ENCODE measurements around the gene ID3.
A peak's percentile ranks its signal among the peaks of the same experiment; 100 is the strongest.

The ID3 gene

GRCh38 chr1:23554127-23554480, 5.2 kb downstream of the ID3 start:
- no CpG with 5 or more reads among the region's 12 CpGs for WGBS (ENCODE audit: extremely low coverage, insufficient coverage, low lambda C conversion rate)
- no peaks in the 10 kb centered on the region for H3K79me1 ChIP-seq (ENCODE audit: low read length)
- peak overlapping the region; percentile 34 for H3K4me2 ChIP-seq (ENCODE audit: low read length)
- H3K23ac ChIP-seq (ENCODE audit: low read length) = peak overlapping the region; percentile 48
- H3K56ac ChIP-seq (ENCODE audit: low read length) = peak overlapping the region; percentile 84
- no peak overlapping the region for H4K5ac ChIP-seq (ENCODE audit: low read length)
- no peak overlapping the region for H2BK15ac ChIP-seq (replicated peaks; ENCODE audit: low read depth)
- no peaks in the 10 kb centered on the region for H3K27me3 ChIP-seq (ENCODE audit: insufficient read depth, low read length, poor library complexity)
- H4K8ac ChIP-seq (ENCODE audit: low read depth, low read length) = no peak overlapping the region
- H3K36me3 ChIP-seq (ENCODE audit: control insufficient read depth, insufficient read depth, low read length) = peaks cover 3% of the 10 kb centered on the region
- peak overlapping the region; percentile 70 for H2AK5ac ChIP-seq (ENCODE audit: low read length)
- peak overlapping the region; percentile 92 for H2BK5ac ChIP-seq (ENCODE audit: low read length)
- H3K27ac ChIP-seq (ENCODE audit: low read depth, low read length) = peak overlapping the region; percentile 93
- peaks cover 18% of the 10 kb centered on the region for H3K79me2 ChIP-seq (ENCODE audit: control insufficient read depth, insufficient read depth, low read length)
- peak overlapping the region; percentile 97 for H2BK120ac ChIP-seq (ENCODE audit: low read depth, low read length)
- H3K4me3 ChIP-seq (ENCODE audit: low read length) = no peak overlapping the region
- H3K4ac ChIP-seq (ENCODE audit: low read depth, low read length) = peak overlapping the region; percentile 99
- peak overlapping the region; percentile 54 for H3K18ac ChIP-seq (ENCODE audit: low read length)
- peak overlapping the region; percentile 78 for H3K9ac ChIP-seq (ENCODE audit: low read length)
- peaks cover 10% of the 10 kb centered on the region for H3K4me1 ChIP-seq (ENCODE audit: control insufficient read depth, low read depth, low read length)
- DNase-seq = no peak

- H3K79me2 ChIP-seq (ENCODE audit: control insufficient read depth, insufficient read depth, low read length) = peaks cover 12% of the 10 kb centered on the region
Measured at GRCh38 chr1:23553231-23554126, 5.8 kb downstream of the ID3 start.

DNA sequence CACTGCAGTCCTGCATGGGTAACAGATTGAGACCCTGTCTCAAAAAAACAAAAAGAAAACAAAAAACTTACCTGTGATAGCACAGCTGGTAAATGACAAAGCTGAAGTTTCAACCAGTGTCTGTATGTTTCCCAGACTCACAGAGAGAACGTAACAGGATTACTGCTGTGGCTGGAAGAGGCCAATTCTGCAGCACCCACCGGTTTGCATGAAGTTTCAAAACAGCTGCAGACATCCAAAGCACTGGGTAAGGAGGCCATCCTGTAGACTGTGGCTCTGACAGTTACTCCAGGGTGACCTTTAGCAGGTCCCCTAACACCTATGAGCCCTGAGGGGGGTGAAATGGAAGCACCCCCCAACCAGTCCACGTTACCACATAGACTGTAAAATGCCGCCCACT, 7.5 kb downstream of the ID3 start:
- Histone ChIP-seq H3K23ac (ENCODE audit: low read length) (no peak overlapping the region), H4K5ac (ENCODE audit: low read length) (no peak overlapping the region), H3K56ac (ENCODE audit: low read length) (peak overlapping the region; percentile 40), H2BK15ac (replicated peaks; ENCODE audit: low read depth) (no peak overlapping the region), H3K4ac (ENCODE audit: low read depth, low read length) (no peak overlapping the region), H2BK5ac (ENCODE audit: low read length) (no peak overlapping the region), H4K8ac (ENCODE audit: low read depth, low read length) (no peak overlapping the region), H2BK120ac (ENCODE audit: low read depth, low read length) (no peak overlapping the region), H3K9ac (ENCODE audit: low read length) (no peak overlapping the region), H3K27me3 (ENCODE audit: insufficient read depth, low read length, poor library complexity) (no peaks in the 10 kb centered on the region), H3K27ac (ENCODE audit: low read depth, low read length) (no peak overlapping the region), H3K4me2 (ENCODE audit: low read length) (no peak overlapping the region), H3K79me2 (ENCODE audit: control insufficient read depth, insufficient read depth, low read length) (no peaks in the 10 kb centered on the region), H3K4me1 (ENCODE audit: control insufficient read depth, low read depth, low read length) (peaks cover 10% of the 10 kb centered on the region), H3K4me3 (ENCODE audit: low read length) (no peak overlapping the region), H3K79me1 (ENCODE audit: low read length) (no peaks in the 10 kb centered on the region), H3K18ac (ENCODE audit: low read length) (peak overlapping the region; percentile 28), H3K36me3 (ENCODE audit: control insufficient read depth, insufficient read depth, low read length) (no peaks in the 10 kb centered on the region), H2AK5ac (ENCODE audit: low read length) (no peak overlapping the region)
- DNase-seq = no peak
- no CpG with 5 or more reads among the region's 4 CpGs for WGBS (ENCODE audit: extremely low coverage, insufficient coverage, low lambda C conversion rate)

More at GRCh38 chr1:23553231-23554126, 5.8 kb downstream of the ID3 start:
- Histone ChIP-seq H3K36me3 (ENCODE audit: control insufficient read depth, insufficient read depth, low read length) (peaks cover under 1% of the 10 kb centered on the region), H2BK120ac (ENCODE audit: low read depth, low read length) (peak overlapping the region; percentile 97), H2BK15ac (replicated peaks; ENCODE audit: low read depth) (no peak overlapping the region), H2AK5ac (ENCODE audit: low read length) (peak overlapping the region; percentile 52), H4K8ac (ENCODE audit: low read depth, low read length) (no peak overlapping the region), H2BK5ac (ENCODE audit: low read length) (peak overlapping the region; percentile 92), H3K4me1 (ENCODE audit: control insufficient read depth, low read depth, low read length) (peaks cover 10% of the 10 kb centered on the region), H3K4ac (ENCODE audit: low read depth, low read length) (peak overlapping the region; percentile 99), H3K56ac (ENCODE audit: low read length) (peak overlapping the region; percentile 84), H4K5ac (ENCODE audit: low read length) (no peak overlapping the region), H3K9ac (ENCODE audit: low read length) (peak overlapping the region; percentile 78), H3K18ac (ENCODE audit: low read length) (peak overlapping the region; percentile 54), H3K27ac (ENCODE audit: low read depth, low read length) (peak overlapping the region; percentile 93), H3K4me3 (ENCODE audit: low read length) (no peak overlapping the region), H3K27me3 (ENCODE audit: insufficient read depth, low read length, poor library complexity) (no peaks in the 10 kb centered on the region), H3K79me1 (ENCODE audit: low read length) (no peaks in the 10 kb centered on the region), H3K4me2 (ENCODE audit: low read length) (peak overlapping the region; percentile 34), H3K23ac (ENCODE audit: low read length) (no peak overlapping the region)
- WGBS (ENCODE audit: extremely low coverage, insufficient coverage, low lambda C conversion rate) = no CpG with 5 or more reads among the region's 21 CpGs
- no peak for DNase-seq

DNA sequence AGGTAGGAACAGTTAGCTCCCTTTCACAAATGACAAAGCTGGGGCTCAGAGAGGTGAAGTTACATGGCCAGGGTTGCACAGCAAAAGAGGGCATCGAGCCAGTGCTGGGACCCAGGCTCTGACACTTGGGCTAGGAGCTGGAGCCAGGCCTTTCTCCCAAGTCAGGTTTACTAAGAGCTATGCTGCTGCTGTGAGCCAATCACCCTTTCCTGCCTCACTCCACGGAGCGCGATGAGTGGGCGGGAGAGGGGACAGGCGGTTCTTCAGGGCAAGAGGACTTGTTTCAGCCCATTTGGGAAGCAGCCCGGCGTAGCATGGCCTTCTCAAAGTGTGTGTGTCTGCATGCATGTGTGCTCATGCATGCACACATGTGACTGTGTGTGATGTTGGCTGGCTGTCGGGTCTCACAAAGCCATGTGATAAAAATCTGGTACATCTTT, 10.6 kb downstream of the ID3 start:
- Histone ChIP-seq H3K23ac (ENCODE audit: low read length) (no peak overlapping the region), H3K4ac (ENCODE audit: low read depth, low read length) (no peak overlapping the region), H3K4me3 (ENCODE audit: low read length) (no peak overlapping the region), H2BK15ac (replicated peaks; ENCODE audit: low read depth) (no peak overlapping the region), H3K79me1 (ENCODE audit: low read length) (no peaks in the 10 kb centered on the region), H2BK5ac (ENCODE audit: low read length) (no peak overlapping the region), H2AK5ac (ENCODE audit: low read length) (no peak overlapping the region), H4K8ac (ENCODE audit: low read depth, low read length) (no peak overlapping the region), H3K4me2 (ENCODE audit: low read length) (no peak overlapping the region), H3K27ac (ENCODE audit: low read depth, low read length) (no peak overlapping the region), H3K18ac (ENCODE audit: low read length) (no peak overlapping the region), H3K79me2 (ENCODE audit: control insufficient read depth, insufficient read depth, low read length) (no peaks in the 10 kb centered on the region), H3K4me1 (ENCODE audit: control insufficient read depth, low read depth, low read length) (peaks cover 2% of the 10 kb centered on the region), H3K56ac (ENCODE audit: low read length) (no peak overlapping the region), H3K36me3 (ENCODE audit: control insufficient read depth, insufficient read depth, low read length) (no peaks in the 10 kb centered on the region), H3K9ac (ENCODE audit: low read length) (no peak overlapping the region), H2BK120ac (ENCODE audit: low read depth, low read length) (no peak overlapping the region), H3K27me3 (ENCODE audit: insufficient read depth, low read length, poor library complexity) (no peaks in the 10 kb centered on the region), H4K5ac (ENCODE audit: low read length) (no peak overlapping the region)
- no CpG with 5 or more reads among the region's 9 CpGs for WGBS (ENCODE audit: extremely low coverage, insufficient coverage, low lambda C conversion rate)
- no peak for DNase-seq

DNA sequence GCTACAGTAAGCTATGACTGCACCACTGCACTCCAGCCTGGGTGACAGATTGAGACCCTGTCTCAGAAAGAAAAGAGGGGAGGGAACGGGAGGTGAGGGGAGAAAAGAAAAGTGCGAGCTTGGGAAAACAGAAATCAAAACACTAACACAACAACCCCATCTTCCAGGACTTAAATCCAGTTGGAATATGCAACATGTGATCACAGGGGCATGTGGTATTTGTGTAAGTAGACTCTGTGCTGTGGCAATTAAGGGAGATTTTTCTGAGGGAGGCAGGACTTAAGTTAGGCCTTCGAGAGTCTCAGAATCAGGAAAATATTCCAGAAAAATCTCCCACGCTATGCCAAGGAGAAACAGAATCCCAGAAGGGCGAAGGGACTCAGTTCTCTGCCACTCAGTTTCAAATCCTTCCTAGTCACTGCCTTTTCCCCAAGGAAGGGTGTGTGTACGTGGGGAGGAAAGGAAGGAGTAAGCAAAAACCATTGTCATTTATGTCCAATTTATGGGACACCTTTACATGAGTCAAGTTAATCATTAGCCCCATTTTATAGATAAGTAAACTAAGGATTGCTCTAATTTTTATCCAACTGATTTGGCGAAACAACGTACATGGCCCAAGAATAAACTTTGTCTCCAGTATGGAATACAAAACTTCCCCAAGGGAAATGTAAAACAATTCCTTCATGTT, 12.3 kb downstream of the ID3 start:
- peak overlapping the region; percentile 14 for H2BK15ac ChIP-seq (replicated peaks; ENCODE audit: low read depth)
- no peaks in the 10 kb centered on the region for H3K79me1 ChIP-seq (ENCODE audit: low read length)
- WGBS (ENCODE audit: extremely low coverage, insufficient coverage, low lambda C conversion rate) = no CpG with 5 or more reads among the region's 8 CpGs
- no peak overlapping the region for H2BK120ac ChIP-seq (ENCODE audit: low read depth, low read length)
- H4K8ac ChIP-seq (ENCODE audit: low read depth, low read length) = no peak overlapping the region
- no peaks in the 10 kb centered on the region for H3K79me2 ChIP-seq (ENCODE audit: control insufficient read depth, insufficient read depth, low read length)
- no peak overlapping the region for H3K4me2 ChIP-seq (ENCODE audit: low read length)
- H3K18ac ChIP-seq (ENCODE audit: low read length) = no peak overlapping the region
- H4K5ac ChIP-seq (ENCODE audit: low read length) = no peak overlapping the region
- H3K4ac ChIP-seq (ENCODE audit: low read depth, low read length) = no peak overlapping the region
- no peaks in the 10 kb centered on the region for H3K36me3 ChIP-seq (ENCODE audit: control insufficient read depth, insufficient read depth, low read length)
- peak overlapping the region; percentile 25 for H2AK5ac ChIP-seq (ENCODE audit: low read length)
- H3K27me3 ChIP-seq (ENCODE audit: insufficient read depth, low read length, poor library complexity) = no peaks in the 10 kb centered on the region
- no peak overlapping the region for H3K9ac ChIP-seq (ENCODE audit: low read length)
- H3K56ac ChIP-seq (ENCODE audit: low read length) = no peak overlapping the region
- no peak for DNase-seq
- no peaks in the 10 kb centered on the region for H3K4me1 ChIP-seq (ENCODE audit: control insufficient read depth, low read depth, low read length)
- no peak overlapping the region for H3K23ac ChIP-seq (ENCODE audit: low read length)
- no peak overlapping the region for H2BK5ac ChIP-seq (ENCODE audit: low read length)
- H3K4me3 ChIP-seq (ENCODE audit: low read length) = no peak overlapping the region
- no peak overlapping the region for H3K27ac ChIP-seq (ENCODE audit: low read depth, low read length)
